Epithelial cell of prostate (primary cell): Measurements from ENCODE around the gene SPAG5.

Source experiments
- DNase-seq: peaks from one replicate; pipeline ENCODE4 v3.0.0-alpha.2; 2011; ENCODE audit warnings: low read depth, low spot score
- H3K27ac ChIP-seq: fragments of 450-650 bp; 2 replicates; pipeline ENCODE4 v1.5.1; 2017; ENCODE audit warnings: mild to moderate bottlenecking

SPAG5 gene

DNA sequence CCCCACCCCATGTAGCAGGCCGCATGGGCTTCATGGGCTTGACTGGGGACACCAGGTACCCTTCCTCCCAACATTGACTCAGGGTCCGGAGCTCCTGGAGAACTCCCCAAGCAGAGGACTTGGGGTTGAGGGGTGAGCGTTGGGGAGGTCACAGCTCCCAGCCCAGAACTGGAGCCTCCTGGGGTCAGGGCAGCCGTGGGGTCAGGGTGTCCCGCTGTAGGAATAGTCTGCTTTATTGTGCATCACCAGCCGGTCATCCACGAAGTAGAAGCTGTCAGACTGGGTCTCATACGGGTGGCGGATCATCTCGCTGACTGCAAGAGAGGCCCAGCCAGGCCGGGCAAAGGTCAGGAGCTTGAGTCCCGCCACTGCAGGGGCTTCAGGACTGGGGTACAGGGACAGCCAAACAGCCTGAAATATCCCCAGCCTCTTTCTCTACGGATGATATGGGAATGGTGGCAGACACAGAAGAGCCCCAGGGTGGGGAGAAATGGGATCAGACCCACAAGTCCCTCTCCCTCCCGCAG, 51.7 kb downstream of the SPAG5 start:
- H3K27ac ChIP-seq = no peak overlapping the region
- no peak for DNase-seq

DNA sequence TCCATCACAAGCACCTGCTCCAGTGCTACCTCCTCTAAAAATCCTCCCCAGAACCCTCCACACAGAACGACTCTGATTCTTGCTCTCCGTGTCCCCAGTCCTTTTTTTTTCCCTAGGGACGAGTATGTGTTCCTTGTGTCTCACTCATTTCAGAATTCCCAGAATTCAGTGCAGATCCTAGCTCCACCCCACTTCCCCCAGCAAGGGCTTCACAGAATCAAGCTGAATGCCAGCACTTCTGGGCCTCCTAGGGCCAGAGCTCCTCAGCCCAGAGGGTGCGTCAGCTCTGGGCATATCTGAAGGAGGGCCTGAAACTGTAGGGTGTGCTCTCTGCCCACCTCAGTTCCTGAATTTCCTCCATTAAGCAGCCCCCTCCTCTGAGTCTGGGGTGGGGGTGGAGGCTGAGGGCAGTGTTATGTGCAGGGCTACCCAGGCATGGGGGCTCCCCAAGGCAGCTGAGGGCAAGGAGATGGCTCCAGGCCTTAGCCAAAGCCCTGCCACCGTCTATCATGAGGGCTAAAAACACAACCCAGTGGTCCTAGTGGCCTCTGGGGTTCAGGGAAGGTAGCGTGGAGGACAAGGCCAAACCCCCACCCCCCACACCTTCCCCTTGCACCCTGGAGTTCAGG, 52.9 kb downstream of the SPAG5 start:
- no peak overlapping the region for H3K27ac ChIP-seq
- no peak for DNase-seq

DNA sequence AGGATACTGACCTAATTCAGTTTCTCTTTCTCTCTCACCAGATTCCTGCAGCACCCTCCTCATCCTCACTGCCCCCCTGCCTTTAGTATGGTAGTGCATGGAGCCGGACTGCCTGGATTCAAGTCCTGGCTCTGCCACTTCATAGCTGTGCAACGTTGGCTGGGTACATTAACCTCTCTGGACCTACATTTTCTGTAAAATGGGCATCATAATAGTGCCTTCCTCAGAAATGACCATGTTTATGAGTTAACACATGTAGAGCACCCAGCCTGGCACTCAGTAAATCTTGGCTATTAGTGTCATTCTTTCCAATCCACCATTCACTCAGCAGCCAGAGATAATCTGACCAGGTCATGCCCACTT, 53.7 kb downstream of the SPAG5 start:
- no peak for DNase-seq
- no peak overlapping the region for H3K27ac ChIP-seq

DNA sequence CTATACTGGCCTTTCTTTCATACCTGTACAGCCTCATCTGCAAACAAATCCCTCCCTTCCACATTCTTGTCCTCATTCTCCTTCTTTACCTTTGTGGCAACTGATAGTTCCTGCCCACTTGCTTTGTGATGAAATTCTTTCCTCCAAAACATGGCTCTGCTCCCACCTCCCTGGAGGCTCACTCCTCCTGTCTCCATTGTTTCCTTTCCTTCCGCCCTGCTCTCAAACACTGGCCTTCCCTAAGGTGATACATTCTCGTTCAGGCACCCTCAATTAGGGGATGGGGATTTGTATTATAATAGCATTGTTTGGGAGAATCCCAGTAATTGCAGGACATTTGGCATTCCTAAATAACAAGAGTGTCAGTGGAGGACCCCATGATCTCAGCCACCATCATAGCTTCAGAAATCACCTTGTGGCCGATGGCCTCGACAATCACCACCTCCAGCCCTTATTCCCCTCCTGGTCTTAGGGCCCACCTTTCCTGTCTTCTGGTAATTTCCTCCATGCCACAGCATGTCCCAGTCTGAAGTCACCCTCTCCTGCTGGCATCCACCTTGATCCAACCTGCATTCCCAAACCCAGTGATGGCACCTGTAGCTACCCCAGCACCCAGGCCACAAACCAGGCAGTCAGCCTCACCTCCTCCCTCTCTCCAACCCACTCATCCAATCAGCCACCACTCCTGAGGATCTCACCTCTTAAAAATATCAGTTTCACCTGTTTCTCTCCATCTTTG, 54.3 kb downstream of the SPAG5 start:
- DNase-seq = no peak
- no peak overlapping the region for H3K27ac ChIP-seq

DNA sequence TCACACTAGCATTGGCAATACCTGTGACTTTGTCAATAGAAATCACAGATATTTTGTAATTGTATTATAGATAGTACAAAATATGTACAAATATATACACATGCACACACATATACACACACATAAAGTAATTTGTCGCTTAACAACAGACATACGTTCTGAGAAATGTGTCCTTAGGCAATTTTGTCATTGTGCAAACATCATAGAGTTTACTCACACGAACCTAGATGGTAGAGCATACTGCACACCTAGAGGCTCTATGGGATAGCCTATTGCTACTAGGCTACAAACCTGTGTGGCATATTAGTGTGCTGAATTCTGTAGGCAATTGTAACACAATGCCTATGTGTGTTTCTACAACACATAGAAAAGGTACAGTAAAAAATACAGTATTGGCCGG, 57.4 kb downstream of the SPAG5 start:
- no peak overlapping the region for H3K27ac ChIP-seq
- no peak for DNase-seq

DNA sequence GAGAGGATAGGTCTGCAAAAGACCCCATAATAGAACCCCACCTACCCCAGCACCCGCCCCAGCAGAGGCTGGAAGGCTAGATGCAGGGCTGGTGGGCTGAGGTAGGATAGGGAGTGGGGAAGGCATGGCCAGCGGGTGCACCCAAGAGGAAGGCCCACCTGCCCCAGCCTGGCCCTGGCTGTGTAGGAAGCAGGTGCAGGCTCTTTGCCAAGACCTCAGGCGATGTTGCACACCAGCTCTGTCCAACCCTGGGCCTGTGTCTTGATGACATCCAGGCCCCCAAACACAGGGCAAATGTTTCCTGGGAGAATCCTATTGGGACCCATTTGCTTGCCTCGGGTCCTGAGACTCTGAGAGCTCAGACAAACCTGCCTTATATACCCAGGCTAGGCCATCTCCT, 58.6 kb downstream of the SPAG5 start:
- H3K27ac ChIP-seq = no peak overlapping the region
- DNase-seq = no peak

DNA sequence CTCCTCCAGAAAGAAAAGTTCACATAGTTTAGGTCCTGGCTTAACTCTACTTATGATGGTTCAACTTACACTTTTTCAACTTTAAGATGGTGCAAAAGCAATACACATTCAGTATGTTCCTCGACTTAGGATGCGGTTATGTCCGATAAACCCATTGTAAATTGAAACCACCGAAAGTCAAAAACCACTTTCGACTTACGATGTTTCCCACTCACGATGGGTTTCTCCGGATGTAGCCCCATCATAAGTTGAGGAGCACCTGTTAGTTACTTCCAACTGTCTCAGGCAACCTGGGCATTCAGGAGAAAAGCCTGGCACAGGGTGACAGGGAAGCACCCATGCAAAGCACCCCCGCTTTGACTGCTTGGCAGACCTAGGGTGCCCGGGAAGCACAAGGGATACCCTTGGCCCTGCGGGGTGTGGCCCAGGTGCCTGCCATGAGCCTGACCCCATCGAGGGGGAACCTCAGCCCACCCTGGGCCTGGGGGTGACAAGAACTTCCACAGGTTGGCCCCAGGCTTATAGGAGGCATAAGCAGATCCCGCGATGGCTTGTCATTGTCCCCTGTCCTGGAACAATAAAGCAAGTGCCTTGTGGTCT, 60.4 kb downstream of the SPAG5 start:
- no peak overlapping the region for H3K27ac ChIP-seq
- DNase-seq = no peak

DNA sequence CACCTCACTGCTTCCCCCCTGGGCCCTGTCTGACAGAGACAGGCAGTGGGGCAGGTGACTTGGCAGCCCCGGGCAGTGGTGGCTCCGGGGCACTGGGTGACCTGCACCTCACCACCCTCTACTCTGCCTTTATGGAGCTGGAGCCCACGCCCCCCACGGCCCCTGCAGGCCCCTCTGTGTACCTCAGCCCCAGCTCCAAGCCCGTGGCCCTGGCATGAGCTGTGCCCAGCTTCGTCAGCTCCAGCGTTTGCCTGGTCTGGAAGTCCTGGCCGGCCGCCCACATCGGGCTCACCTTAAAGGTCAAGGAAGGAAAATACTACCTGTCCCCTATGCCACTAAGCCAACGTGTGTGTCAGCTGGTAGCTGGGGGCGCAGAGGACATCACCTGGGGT, 61.6 kb downstream of the SPAG5 start:
- no peak for DNase-seq

DNA sequence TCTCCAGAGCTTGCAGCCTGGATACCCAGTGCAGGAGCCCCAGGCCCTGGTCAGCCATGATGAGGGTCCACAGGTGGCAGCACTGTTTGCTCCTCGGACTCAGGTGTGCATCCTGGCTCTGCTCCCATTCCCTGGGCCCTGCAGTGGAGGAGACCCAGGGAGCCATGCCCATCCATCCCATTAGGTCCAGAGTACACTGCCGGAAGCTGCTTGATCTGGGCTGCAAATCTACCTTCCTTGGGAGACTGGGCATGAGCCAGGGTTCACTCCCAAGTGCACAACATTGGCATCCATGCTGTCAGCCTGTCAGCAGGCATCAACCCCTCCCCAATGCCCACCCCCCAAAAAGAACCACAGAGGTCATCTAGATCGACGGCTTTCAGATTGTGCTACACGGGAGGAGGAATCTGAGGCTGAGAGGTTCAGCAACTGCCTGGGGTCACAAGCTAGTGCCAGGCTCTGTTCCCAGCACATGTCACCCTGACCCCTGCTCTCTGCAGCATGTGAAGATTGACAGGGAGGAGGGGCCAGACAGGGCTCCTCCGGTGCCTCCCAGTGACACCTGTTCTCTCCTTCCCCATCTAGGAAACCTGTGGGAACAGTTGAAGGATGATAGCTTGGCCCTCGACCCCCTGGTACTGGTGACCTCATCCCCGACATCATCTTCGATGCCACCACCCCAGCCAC, 62.1 kb downstream of the SPAG5 start:
- no peak overlapping the region for H3K27ac ChIP-seq
- no peak for DNase-seq

More for the DNA sequence above, 61.6 kb downstream of the SPAG5 start:
- no peak overlapping the region for H3K27ac ChIP-seq

DNA sequence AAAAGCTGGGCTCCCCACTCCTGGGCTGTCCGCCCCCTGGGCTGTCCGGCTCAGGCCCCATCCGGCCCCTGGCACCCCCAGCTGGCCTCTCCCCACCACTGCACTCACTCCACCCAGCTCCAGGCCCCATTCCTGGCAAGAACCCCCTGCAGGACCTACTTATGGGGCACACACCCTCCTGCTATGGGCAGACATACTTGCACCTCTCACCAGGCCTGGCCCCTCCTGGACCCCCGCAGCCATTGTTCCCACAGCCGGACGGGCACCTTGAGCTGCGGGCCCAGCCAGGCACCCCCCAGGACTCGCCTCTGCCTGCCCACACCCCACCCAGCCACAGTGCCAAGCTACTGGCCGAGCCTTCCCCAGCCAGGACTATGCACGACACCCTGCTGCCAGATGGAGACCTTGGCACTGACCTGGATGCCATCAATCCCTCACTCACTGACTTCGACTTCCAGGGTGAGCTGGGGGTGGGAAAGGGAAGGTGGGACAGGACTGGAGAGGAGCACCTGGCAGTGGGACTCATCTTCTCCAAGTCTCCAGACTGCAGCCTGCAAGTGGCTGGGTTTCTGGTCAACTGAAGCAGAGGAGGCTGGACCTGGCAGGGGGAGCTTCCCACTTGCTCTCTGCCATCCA, 64.0 kb downstream of the SPAG5 start:
- H3K27ac ChIP-seq = no peak overlapping the region
- DNase-seq = no peak

DNA sequence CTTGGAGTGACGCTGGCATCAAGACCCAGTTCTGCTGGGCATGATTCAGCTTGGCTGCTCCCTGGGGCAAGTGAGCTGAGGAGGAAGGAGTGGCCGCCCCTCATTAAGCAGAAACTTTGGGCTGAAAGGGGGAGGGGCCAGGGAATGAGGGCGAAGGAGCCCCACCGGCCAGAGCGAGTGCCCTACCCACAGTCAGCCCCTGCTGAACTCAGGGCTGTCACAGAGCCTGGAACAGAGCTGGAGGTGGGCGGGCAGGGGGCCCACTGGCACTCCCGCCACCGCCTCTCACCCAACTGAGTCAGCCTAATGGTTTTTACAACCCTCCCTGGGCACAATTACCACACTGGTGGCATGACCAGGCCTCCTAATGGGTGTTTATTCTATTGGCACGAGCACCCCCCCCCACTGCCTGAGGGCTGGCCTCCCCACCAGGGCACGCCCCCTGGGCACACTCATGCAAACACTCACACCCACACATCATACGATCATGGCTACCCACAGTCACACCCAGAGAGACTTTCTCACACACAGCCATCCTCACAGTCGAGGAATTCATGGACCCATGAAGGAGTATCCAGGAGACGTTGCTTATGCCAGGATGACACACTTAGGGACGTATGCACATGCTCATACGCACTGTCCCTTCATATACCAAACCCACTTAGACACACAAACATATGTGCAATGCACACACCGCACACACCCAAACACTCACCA, 65.6 kb downstream of the SPAG5 start:
- peak overlapping the region; percentile 59 for H3K27ac ChIP-seq
- DNase-seq = no peak

DNA sequence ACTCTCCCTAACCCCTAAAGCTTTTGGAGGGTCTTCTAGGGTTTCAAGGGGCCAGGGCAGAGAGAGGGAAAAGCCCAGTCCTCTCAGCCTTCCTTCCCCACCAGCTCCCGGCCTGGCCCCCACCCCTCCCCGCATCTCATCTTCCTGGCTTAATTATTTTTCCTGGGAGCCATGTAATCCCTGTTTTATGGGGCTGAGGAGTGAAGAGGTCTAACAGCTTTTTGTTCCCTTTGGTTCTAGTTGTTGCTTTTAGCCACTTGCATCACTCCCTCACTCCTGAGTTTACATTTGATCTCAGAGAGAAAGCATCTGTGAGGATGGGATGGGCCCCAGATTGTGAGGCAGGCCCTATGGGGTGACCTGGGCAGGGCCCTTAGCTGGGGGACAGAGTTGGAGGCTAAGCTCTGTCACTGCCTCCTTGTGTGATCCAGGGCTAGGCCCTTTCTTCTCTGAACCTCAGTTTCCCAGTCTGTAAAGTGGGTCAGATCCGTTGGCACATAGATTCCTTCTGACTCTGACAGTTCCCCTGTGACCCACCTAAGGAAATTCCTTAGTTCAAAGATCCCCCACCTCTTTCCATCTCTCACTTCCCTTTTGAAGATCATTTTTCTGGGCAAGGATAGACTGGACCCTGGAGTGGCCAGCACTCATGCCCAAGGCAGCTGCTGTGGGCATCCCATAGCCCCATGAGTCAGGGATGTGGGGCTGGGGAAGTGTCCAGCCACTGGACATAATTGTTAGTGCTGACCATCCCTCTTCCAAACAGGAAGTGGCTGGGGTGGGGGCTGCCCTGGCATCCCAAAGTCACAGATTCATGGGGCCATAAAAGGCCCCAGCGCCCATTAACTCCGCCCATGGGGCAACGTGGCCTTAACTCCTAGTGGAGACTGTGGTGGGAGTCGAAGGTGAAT, 66.5 kb downstream of the SPAG5 start:
- no peak for DNase-seq

DNA sequence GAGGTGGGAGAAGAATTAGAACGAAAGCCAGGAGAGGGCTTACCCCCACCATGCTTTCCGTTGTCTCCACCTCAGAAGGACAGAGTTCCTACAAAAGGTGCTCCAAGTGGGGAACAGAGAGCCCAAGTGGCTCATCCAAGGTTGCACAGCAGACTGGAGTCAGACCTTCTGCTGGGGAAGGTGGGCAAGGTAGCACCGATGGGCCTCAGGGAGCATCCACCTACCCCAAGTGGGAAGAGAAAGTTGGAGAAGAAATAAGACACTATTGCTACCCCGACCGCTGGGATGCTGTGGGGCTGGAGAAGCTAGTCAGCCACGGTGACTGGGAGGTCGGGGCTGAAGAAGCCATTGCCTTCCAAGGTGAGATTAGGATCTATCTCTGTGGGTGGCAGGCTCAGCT, 67.9 kb downstream of the SPAG5 start:
- no peak overlapping the region for H3K27ac ChIP-seq
- DNase-seq = no peak

More for the DNA sequence above, 66.5 kb downstream of the SPAG5 start:
- peak overlapping the region; percentile 59 for H3K27ac ChIP-seq

DNA sequence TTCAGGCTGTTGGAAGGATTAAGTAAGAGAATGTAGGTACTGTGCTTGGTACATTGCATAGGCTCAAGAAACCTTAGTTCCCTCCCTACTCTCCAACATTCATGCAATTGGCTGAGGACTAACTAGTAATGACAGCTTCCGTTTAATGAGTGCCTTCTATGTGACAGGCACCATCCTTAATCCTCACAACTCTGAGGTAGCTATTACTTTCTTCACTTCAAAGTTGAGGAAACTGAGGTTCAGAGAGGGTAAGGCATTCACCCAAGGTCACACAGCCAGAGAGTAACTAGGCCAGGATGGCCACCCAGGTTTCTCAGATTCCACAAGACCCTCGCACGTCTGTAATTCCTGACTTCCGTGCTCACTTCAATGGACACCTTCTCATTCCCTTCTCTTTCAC, 68.6 kb downstream of the SPAG5 start:
- DNase-seq = no peak
- no peak overlapping the region for H3K27ac ChIP-seq

DNA sequence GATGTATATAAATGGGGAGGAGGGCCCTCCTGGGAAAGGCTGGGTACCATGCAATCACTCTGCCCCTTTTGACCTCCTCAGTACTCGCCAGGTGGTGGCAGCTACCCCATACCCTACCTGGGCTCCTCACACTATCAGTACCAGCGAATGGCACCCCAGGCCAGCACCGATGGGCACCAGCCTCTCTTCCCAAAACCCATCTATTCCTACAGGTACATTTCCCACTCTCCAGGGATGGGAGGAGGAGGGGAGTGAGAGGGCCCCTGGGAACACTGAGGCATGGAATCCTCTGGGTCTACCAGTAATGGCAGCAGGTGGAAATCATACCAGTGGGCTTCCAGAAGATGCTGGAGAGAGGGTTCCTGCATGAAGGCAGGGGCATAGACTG, 69.8 kb downstream of the SPAG5 start:
- DNase-seq = no peak
- no peak overlapping the region for H3K27ac ChIP-seq

DNA sequence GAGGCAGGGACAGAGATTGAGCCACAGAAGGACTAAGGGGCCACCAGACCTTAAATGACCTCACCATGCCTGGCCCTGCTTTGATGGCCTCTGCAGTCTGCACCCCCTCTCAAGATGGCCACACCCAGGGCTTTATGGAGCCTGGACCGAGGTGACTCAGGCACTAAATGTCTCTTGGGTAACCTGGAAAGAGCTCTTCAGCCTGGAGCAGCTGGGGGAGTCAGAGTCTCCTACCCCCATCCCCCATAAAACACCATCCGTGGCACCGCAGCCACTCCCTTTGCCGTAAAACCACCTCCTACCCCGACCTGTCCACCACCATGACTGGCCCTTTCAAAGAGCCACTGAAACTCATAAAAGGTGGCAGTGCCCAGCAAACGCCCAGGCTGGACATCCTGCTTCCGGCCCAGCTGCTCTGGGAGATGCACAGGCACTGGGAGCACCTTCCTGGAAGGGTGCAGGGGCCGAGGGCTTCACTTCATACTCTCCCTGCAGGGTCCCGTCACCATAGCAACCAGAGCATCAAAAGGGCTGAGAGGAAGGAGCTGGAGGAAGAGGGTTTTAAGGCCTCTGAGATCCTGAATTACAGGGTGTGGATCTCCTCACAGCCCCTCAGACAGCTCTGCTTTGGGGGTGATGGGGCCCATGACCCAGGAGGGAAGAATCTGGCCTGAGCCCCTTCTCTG, 70.4 kb downstream of the SPAG5 start:
- H3K27ac ChIP-seq = peak overlapping the region; percentile 52
- DNase-seq = no peak

DNA sequence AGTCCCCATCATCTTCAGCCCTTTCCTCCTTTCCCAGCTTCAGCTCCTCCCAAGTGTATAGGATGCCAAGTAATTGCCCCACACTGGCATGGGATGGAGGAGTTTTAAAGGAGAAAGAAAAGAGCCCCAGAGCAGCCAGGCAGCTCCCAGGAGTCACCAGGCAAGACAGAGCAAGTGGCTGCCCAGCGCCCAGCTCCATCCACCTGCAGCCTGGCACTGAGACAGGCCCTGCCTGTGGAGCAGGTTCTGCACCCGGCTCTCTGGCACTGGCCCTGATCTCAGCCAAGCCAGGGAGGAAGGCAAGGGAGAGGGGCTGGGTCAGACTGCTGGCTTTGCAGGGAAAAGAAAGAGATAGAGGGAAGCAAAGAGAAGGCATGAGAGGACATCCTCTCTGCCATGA, 71.0 kb downstream of the SPAG5 start:
- peak overlapping the region; percentile 52 for H3K27ac ChIP-seq
- DNase-seq = no peak
